Left ventricle myocardium inferior (tissue), 1 donor: ENCODE results near the gene CPA4. TPM values are rescaled to one million over a fixed set of nuclear protein-coding genes. Genes with fewer than 3 reads are reported as not detected.

ENCODE experiments used
- DNase-seq: peaks from one replicate; pipeline ENCODE4 v3.0.0-alpha.2; 2020
- H3K27ac ChIP-seq: fragments of 200-600 bp; replicated peaks from 2 replicates; pipeline ENCODE4 v1.8.0; 2021
- H3K27me3 ChIP-seq: fragments of 200-600 bp; 2 replicates; pipeline ENCODE4 v1.8.0; 2021; ENCODE audit warnings: low read depth
- H3K36me3 ChIP-seq: fragments of 200-600 bp; 2 replicates; pipeline ENCODE4 v1.8.0; 2021
- H3K4me1 ChIP-seq: fragments of 200-600 bp; 2 replicates; pipeline ENCODE4 v1.8.0; 2021
- H3K4me3 ChIP-seq: fragments of 200-600 bp; 2 replicates; pipeline ENCODE4 v1.8.0; 2021; ENCODE audit warnings: mild to moderate bottlenecking, moderate library complexity
- H3K9me3 ChIP-seq: fragments of 200-600 bp; replicated peaks from 2 replicates; pipeline ENCODE4 v1.8.0; 2021
- intact Hi-C: fragments of 100-400 bp; cut with micrococcal nuclease; formaldehyde crosslinking; loops from one replicate; pipeline ENCODE4 v1.11.0; 2022
- total RNA-seq: library from RNA; stranded (reverse); fragmentation: NEBNext Ultra II Directional; extraction: Animal tissue kit (Norgen Biotek cat#: 25700); gene quantifications from one replicate; pipeline ENCODE4 v1.2.1, GENCODE V29; 2021
- TF ChIP-seq, protein P1 (sequence below): fragments of 200-600 bp; IDR thresholded peaks from 2 replicates; pipeline ENCODE4 v1.8.0; 2021; ENCODE audit warnings: antibody characterized with exemption, mild to moderate bottlenecking, borderline replicate concordance
- donor health status: DM: no; HTN: yes; CAD: no; lungs with severe emphysema.

Gene CPA4
- total RNA-seq, 1 donor from 2014 or later = not detected

DNA sequence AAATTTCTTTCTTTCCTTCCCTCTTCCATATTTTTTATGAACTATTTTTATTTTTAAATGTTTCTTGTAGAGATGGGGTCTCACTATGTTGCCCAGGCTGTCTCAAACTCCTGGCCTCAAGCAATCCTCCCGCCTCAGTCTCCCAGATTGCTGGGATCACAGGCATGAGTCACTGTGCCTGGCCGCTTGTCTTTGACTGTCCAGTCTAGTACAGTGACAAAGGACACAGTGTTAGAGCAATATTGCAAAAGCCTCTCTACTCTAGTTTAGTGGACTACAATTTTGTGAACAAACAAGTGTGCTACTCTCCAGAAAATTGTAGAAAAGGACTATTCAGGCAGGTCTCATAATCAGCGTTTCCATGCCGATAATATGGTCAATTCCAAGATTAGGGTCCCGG lies 11.0 kb downstream of the CPA4 start:
- TF ChIP-seq, protein P1, sequence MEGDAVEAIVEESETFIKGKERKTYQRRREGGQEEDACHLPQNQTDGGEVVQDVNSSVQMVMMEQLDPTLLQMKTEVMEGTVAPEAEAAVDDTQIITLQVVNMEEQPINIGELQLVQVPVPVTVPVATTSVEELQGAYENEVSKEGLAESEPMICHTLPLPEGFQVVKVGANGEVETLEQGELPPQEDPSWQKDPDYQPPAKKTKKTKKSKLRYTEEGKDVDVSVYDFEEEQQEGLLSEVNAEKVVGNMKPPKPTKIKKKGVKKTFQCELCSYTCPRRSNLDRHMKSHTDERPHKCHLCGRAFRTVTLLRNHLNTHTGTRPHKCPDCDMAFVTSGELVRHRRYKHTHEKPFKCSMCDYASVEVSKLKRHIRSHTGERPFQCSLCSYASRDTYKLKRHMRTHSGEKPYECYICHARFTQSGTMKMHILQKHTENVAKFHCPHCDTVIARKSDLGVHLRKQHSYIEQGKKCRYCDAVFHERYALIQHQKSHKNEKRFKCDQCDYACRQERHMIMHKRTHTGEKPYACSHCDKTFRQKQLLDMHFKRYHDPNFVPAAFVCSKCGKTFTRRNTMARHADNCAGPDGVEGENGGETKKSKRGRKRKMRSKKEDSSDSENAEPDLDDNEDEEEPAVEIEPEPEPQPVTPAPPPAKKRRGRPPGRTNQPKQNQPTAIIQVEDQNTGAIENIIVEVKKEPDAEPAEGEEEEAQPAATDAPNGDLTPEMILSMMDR = no peak
- Histone ChIP-seq H3K9me3 (no peaks in the 10 kb centered on the region), H3K4me3 (no peak overlapping the region), H3K36me3 (no peaks in the 10 kb centered on the region), H3K27ac (no peak overlapping the region), H3K4me1 (no peaks in the 10 kb centered on the region), H3K27me3 (peaks cover 24% of the 10 kb centered on the region)
- DNase-seq = no peak
- intact Hi-C loops = no loop called here

DNA sequence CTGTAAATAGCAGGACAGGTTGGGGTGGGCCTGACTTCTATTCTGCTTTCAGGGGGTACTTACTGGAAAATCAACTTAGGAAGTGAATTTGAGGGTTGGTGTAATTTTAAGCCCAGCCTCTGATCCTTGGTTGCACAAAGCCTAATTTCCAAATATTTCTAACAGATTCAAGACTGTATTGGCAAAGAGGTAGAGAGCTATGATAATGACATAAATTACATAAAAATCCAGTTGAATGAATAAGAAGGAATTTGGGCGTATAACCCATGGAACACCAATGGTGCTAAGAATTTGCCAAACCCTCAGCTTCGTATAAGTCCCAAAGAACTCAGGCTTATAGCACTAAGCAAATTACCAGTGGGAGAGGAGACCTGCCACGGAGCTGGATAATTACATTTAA lies 11.9 kb downstream of the CPA4 start:
- Histone ChIP-seq H3K27ac (no peak overlapping the region), H3K36me3 (no peaks in the 10 kb centered on the region), H3K4me3 (no peak overlapping the region), H3K27me3 (peaks cover 24% of the 10 kb centered on the region), H3K4me1 (no peaks in the 10 kb centered on the region), H3K9me3 (no peaks in the 10 kb centered on the region)
- intact Hi-C loops = no loop called here
- TF ChIP-seq, protein P1 = no peak
- no peak for DNase-seq

DNA sequence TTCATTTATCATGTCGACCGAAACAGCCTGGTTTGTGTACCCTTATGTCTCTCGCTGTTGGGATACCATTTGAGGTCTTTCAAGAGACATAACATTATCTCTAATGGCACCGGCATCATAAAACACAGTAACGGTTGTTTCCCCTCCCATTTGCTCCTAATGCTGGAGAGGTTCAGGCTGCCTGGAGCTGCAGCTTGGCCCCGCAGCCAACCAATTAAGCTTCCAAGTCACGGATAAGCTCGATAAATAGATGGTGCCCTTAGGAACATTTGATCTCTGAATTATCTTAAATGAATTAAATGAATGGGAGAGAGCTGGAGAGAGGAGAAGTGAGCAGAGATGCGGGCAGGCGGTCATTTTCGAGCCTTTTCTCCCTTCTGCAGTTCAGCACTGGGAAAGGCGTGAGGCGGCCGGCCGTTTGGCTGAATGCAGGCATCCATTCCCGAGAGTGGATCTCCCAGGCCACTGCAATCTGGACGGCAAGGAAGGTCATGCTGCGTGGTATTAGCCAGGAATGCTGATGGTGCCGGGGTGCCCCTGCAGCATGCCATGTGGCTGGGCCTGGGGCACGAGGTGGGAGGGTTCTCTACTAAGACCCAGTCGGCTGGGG lies 12.6 kb downstream of the CPA4 start:
- H3K4me3 ChIP-seq = no peak overlapping the region
- no peaks in the 10 kb centered on the region for H3K9me3 ChIP-seq
- H3K4me1 ChIP-seq = no peaks in the 10 kb centered on the region
- no peak for DNase-seq
- TF ChIP-seq, protein P1 = no peak
- H3K27ac ChIP-seq = no peak overlapping the region
- no peaks in the 10 kb centered on the region for H3K36me3 ChIP-seq
- peaks cover 24% of the 10 kb centered on the region for H3K27me3 ChIP-seq
- intact Hi-C loops = no loop called here

DNA sequence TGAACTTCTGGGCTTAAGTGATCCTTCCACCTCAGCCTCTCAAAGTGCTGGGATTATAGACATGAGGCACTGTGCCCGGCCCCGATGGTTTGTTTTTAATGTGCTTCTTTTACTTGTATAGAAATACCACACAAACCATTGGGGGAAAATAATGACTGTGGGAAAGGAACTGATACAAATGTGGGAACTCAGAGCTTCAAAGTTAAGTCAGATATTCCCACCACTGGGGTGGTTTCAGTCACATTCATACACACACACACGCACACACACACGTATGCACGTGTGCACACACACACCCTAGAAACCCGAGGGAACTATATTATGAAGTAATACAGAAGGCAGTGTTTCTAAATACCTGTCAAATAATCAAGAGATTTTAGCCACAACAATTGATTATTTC lies 17.0 kb downstream of the CPA4 start:
- Histone ChIP-seq H3K36me3 (no peaks in the 10 kb centered on the region), H3K4me1 (no peaks in the 10 kb centered on the region), H3K9me3 (no peaks in the 10 kb centered on the region), H3K27ac (no peak overlapping the region), H3K4me3 (no peak overlapping the region), H3K27me3 (peaks cover 14% of the 10 kb centered on the region)
- TF ChIP-seq, protein P1 = no peak
- no peak for DNase-seq
- intact Hi-C loops = no loop called here

DNA sequence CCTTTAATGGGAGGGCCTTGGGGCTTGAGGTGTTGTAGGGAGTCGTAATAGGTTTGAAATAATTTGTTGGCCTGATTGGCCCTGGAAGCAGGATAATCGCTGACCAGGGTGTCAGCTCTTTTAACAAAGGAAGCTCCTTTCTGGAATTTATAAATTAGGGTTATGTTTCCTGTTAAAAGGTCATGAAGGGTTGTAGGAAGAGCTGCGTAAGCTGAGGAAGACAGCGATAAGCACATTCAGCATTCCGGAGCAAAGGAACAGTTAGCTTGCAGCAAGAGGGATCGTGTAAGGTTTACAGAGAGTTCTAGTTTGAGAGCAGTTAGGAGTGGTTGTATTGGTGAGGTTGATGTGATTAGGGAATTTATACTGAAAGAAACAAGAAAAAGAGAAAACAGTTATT lies 21.3 kb downstream of the CPA4 start:
- TF ChIP-seq, protein P1 = no peak
- intact Hi-C loops = no loop called here
- no peaks in the 10 kb centered on the region for H3K4me1 ChIP-seq
- H3K4me3 ChIP-seq = no peak overlapping the region
- H3K36me3 ChIP-seq = no peaks in the 10 kb centered on the region
- H3K9me3 ChIP-seq = no peaks in the 10 kb centered on the region
- no peak for DNase-seq
- no peaks in the 10 kb centered on the region for H3K27me3 ChIP-seq
- no peak overlapping the region for H3K27ac ChIP-seq
